SK-N-SH (cell line): ENCODE measurements around the gene PCDH17. TPM values are rescaled to one million over a fixed set of nuclear protein-coding genes. Genes with fewer than 3 reads are reported as not detected.

Source experiments
- CTCF ChIA-PET: fragments of 300-600, 350-600 bp; formaldehyde crosslinking; extraction: SDS; loops from one replicate; lab custom pipeline; 2021; lab: Yijun Ruan, JAX
- POLR2A ChIA-PET: fragments of 350-600 bp; sonication (Branson Sonifier 250); formaldehyde crosslinking; extraction: SDS; loops from one replicate; lab custom pipeline; 2020; ENCODE audit warnings: antibody characterized with exemption, inconsistent platforms; lab: Yijun Ruan, JAX
- DNase-seq: peaks from one replicate; pipeline ENCODE4 v3.0.0; 2012
- H2AFZ ChIP-seq: fragments of 200-600 bp; sonication (generic); 2 replicates; pipeline ENCODE4 v1.8.1; 2016; ENCODE audit warnings: antibody characterized with exemption, mild to moderate bottlenecking, low read depth
- H3F3A ChIP-seq: fragments of 200-600 bp; sonication (generic); replicated peaks from 2 replicates; pipeline ENCODE3; 2016; ENCODE audit warnings: antibody characterized with exemption, mild to moderate bottlenecking; ENCODE audit not compliant: insufficient read depth
- H3K27ac ChIP-seq, 2 experiments: fragments of 200-500 bp in 1 of 2; fragments of 200-600 bp in 1 of 2; sonication (Bioruptor generic) in 1 of 2; sonication (generic), shearing (Covaris generic) in 1 of 2; 2 replicates each; pipeline versions ENCODE4 v1.5.1 to v1.6.1; 2014 to 2016; ENCODE audit warnings: low read depth in 2 of 2, inconsistent platforms in 1 of 2, low read length in 1 of 2, mild to moderate bottlenecking in 1 of 2, mixed read lengths in 1 of 2
- H3K27me3 ChIP-seq: fragments of 200-600 bp; sonication (generic), shearing (Covaris generic); 2 replicates; pipeline ENCODE4 v1.6.1; 2016; ENCODE audit warnings: mixed run types; ENCODE audit not compliant: insufficient read depth
- H3K36me3 ChIP-seq, 2 experiments: fragments of 200-500 bp in 1 of 2; fragments of 200-600 bp in 1 of 2; sonication (Bioruptor generic) in 1 of 2; sonication (generic) in 1 of 2; replicated peaks in 1 of 2; 2 replicates each; pipeline versions ENCODE3 to v1.5.1; 2014 to 2016; ENCODE audit warnings: low read length in 1 of 2, mild to moderate bottlenecking in 1 of 2; ENCODE audit not compliant: insufficient read depth in 2 of 2, control insufficient read depth in 1 of 2
- H3K4me1 ChIP-seq, 2 experiments: fragments of 200-500 bp in 1 of 2; fragments of 200-600 bp in 1 of 2; sonication (Bioruptor generic) in 1 of 2; sonication (generic), shearing (Covaris generic) in 1 of 2; 2 replicates each; pipeline versions ENCODE4 v1.5.1 to v1.6.1; 2014 to 2016; ENCODE audit warnings: low read depth in 1 of 2, low read length in 1 of 2, mixed run types in 1 of 2; ENCODE audit not compliant: insufficient read depth in 2 of 2, control insufficient read depth in 1 of 2
- H3K4me2 ChIP-seq: fragments of 200-600 bp; sonication (generic), shearing (Covaris generic); 2 replicates; pipeline ENCODE4 v1.6.1; 2017; ENCODE audit warnings: mixed run types
- H3K4me3 ChIP-seq, 2 experiments: fragments of 200-500 bp in 1 of 2; fragments of 200-600 bp in 1 of 2; sonication (Bioruptor generic) in 1 of 2; sonication (generic), shearing (Covaris generic) in 1 of 2; 2 replicates each; pipeline versions ENCODE4 v1.5.1 to v1.8.1; 2014 to 2016; ENCODE audit warnings: low read depth in 2 of 2, inconsistent platforms in 1 of 2, low read length in 1 of 2, mild to moderate bottlenecking in 1 of 2, mixed read lengths in 1 of 2, moderate library complexity in 1 of 2
- H3K79me2 ChIP-seq: fragments of 200-600 bp; sonication (generic); 2 replicates; pipeline ENCODE4 v1.8.1; 2017; ENCODE audit warnings: mild to moderate bottlenecking; ENCODE audit not compliant: insufficient read depth
- H3K9ac ChIP-seq: fragments of 200-600 bp; sonication (generic); 2 replicates; pipeline ENCODE4 v1.6.1; 2017; ENCODE audit warnings: mixed run types
- H3K9me2 ChIP-seq: fragments of 200-600 bp; sonication (generic); 2 replicates; pipeline ENCODE4 v1.6.1; 2017; ENCODE audit warnings: mixed run types
- H3K9me3 ChIP-seq: fragments of 200-600 bp; sonication (generic); 2 replicates; pipeline ENCODE4 v1.6.1; 2017; ENCODE audit warnings: mixed run types, mild to moderate bottlenecking, moderate library complexity
- H4K20me1 ChIP-seq: fragments of 200-600 bp; sonication (generic); 2 replicates; pipeline ENCODE4 v1.6.1; 2017; ENCODE audit warnings: mild to moderate bottlenecking, mixed run types; ENCODE audit not compliant: insufficient read depth
- CTCF ChIP-seq: fragments of 200-600 bp; sonication (generic); IDR thresholded peaks from 2 replicates; pipeline ENCODE4 v1.6.1; 2017; ENCODE audit warnings: antibody characterized with exemption, mild to moderate bottlenecking, moderate library complexity
- ELF1 ChIP-seq: IDR thresholded peaks from 2 replicates; pipeline ENCODE4 v1.4.0; 2012
- EP300 ChIP-seq, 2 experiments: IDR thresholded peaks; 2 replicates each; pipeline versions ENCODE4 v1.4.0 to v1.6.1; 2012; ENCODE audit warnings: borderline replicate concordance in 1 of 2, low read depth in 1 of 2, low read length in 1 of 2
- EZH2phosphoT487 ChIP-seq: fragments of 200-600 bp; sonication (generic); IDR thresholded peaks from 2 replicates; pipeline ENCODE4 v1.6.1; 2017; ENCODE audit warnings: low read depth, mixed run types, mild to moderate bottlenecking, antibody characterized with exemption, moderate library complexity, borderline replicate concordance
- FOSL2 ChIP-seq: IDR thresholded peaks from 2 replicates; pipeline ENCODE4 v1.4.0; 2012; ENCODE audit warnings: low read depth, mild to moderate bottlenecking, moderate library complexity, borderline replicate concordance
- FOXM1 ChIP-seq: IDR thresholded peaks from 2 replicates; pipeline ENCODE4 v1.4.0; 2012; ENCODE audit warnings: low read depth, mild to moderate bottlenecking
- GABPA ChIP-seq: IDR thresholded peaks from 2 replicates; pipeline ENCODE4 v1.4.0; 2012; ENCODE audit warnings: low read depth, mild to moderate bottlenecking
- GATA2 ChIP-seq: sonication (generic); formaldehyde crosslinking; IDR thresholded peaks from 2 replicates; pipeline ENCODE4 v1.5.0; 2020; ENCODE audit warnings: mild to moderate bottlenecking, missing genetic modification reagents
- MEF2A ChIP-seq: IDR thresholded peaks from 2 replicates; pipeline ENCODE4 v1.4.0; 2012; ENCODE audit warnings: low read depth, borderline replicate concordance
- MXI1 ChIP-seq: IDR thresholded peaks from 2 replicates; pipeline ENCODE4 v1.6.1; 2012; ENCODE audit warnings: mild to moderate bottlenecking, low read depth, low read length, improper control_type of control experiment
- POLR2AphosphoS5 ChIP-seq: IDR thresholded peaks from 2 replicates; pipeline ENCODE4 v1.6.1; 2012; ENCODE audit warnings: low read depth, low read length
- RAD21 ChIP-seq: IDR thresholded peaks from 2 replicates; pipeline ENCODE4 v1.6.1; 2012; ENCODE audit warnings: mild to moderate bottlenecking, low read length
- RFX5 ChIP-seq: IDR thresholded peaks from 2 replicates; pipeline ENCODE4 v1.6.1; 2012; ENCODE audit warnings: mild to moderate bottlenecking, improper control_type of control experiment, low read length
- RXRA ChIP-seq: IDR thresholded peaks from 2 replicates; pipeline ENCODE4 v1.4.0; 2012; ENCODE audit warnings: low read depth, mild to moderate bottlenecking, borderline replicate concordance
- SMC3 ChIP-seq: IDR thresholded peaks from 2 replicates; pipeline ENCODE4 v1.6.1; 2012; ENCODE audit warnings: low read depth, low read length, improper control_type of control experiment
- TCF12 ChIP-seq: IDR thresholded peaks from 2 replicates; pipeline ENCODE4 v1.4.0; 2012
- TEAD4 ChIP-seq: IDR thresholded peaks from 2 replicates; pipeline ENCODE4 v1.4.0; 2012; ENCODE audit warnings: mild to moderate bottlenecking, borderline replicate concordance; ENCODE audit not compliant: insufficient read depth
- ZBTB33 ChIP-seq: IDR thresholded peaks from 2 replicates; pipeline ENCODE4 v1.4.0; 2012; ENCODE audit warnings: low read depth, borderline replicate concordance
- WGBS: methylation state at CpG from one replicate; pipeline ENCODE4 v1.1.6; 2017; ENCODE audit warnings: low lambda C conversion rate; 5-methylcytosine and 5-hydroxymethylcytosine counted together
- polyA plus RNA-seq, 3 experiments: library from polyadenylated mRNA; depleted of rRNA; stranded (reverse); fragments of >200 nt; gene quantifications; 2 replicates each; pipeline ENCODE4 v1.2.3, GENCODE V29; 2012
- TF ChIP-seq, protein P1 (sequence below): IDR thresholded peaks from 2 replicates; pipeline ENCODE4 v1.4.0; 2012; ENCODE audit warnings: low read depth
- TF ChIP-seq, protein P2 (sequence below): fragments of 150-350 bp; IDR thresholded peaks from 2 replicates; pipeline ENCODE4 v1.6.1; 2016; ENCODE audit warnings: mild to moderate bottlenecking, low read depth, low read length

Gene PCDH17
- polyA plus RNA-seq, 1 of the 3 experiments (the other 2 are of a cell fraction): 0.13 TPM

DNA sequence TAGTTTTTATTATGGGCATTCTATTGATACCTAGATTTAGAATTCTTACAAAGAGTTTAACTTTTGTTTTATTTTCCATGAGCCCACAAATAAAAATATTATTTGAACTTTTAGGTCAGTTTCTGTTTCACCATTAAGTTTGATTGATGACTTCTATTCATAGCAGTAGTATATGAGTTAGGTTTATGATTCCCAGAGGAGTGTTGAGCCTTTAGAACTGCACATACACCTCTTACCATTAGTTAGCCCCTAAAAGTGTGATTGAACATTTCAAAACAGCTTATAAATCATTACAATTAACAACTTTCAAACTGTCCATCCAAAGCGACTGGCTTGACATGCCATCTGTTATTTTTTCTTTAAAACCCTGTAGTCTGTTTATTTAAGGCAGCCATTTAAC, 19.0 kb upstream of the PCDH17 start (continued):
- TF ChIP-seq POLR2AphosphoS5: no peak
- TF ChIP-seq, protein P1, sequence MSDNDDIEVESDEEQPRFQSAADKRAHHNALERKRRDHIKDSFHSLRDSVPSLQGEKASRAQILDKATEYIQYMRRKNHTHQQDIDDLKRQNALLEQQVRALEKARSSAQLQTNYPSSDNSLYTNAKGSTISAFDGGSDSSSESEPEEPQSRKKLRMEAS: no peak
- TF ChIP-seq ELF1: no peak

DNA sequence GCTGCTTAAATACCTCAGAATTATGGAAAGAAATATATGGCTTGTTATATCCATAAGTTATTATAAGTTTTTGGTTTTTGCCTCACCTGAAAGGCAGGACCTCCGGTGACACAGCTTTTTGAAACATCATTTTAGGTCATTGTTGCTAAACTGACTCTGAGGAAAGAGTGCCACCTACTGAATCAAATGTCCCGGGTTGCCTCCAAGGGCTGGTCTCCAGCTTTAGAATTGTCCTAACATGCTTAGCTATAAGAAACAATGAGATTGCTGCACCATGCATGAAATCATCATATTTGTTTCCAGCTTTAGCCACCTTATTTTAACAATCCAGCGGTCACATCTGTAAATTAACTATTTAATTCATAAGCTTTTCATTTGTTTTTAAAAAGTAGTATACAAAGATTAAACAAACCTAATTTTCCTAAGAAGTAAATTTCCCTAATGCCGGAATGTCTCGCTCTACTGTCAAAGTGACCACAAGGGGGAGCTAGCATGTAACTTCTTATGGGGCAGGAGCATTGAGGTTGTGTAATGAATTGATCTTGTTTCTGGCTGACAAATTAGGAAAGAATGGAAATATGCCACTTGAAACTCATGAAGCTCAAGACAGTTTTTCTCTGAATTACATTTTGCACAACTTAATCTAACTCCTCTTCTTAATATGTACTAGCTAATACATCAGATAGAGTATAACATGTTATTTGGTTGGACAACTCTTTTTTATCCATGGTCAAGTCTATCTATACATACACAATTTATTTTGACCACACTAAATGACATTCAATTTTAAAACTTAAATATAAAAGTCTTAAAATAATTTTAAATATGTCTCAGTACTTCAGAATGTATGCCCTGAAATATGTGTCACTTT, 6.7 kb upstream of the PCDH17 start:
- no peak overlapping the region for H2AFZ ChIP-seq
- TF ChIP-seq, protein P1: no peak
- no peak for TF ChIP-seq GABPA
- TF ChIP-seq, protein P2, sequence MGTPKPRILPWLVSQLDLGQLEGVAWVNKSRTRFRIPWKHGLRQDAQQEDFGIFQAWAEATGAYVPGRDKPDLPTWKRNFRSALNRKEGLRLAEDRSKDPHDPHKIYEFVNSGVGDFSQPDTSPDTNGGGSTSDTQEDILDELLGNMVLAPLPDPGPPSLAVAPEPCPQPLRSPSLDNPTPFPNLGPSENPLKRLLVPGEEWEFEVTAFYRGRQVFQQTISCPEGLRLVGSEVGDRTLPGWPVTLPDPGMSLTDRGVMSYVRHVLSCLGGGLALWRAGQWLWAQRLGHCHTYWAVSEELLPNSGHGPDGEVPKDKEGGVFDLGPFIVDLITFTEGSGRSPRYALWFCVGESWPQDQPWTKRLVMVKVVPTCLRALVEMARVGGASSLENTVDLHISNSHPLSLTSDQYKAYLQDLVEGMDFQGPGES: no peak
- TF ChIP-seq POLR2AphosphoS5: no peak
- TF ChIP-seq MEF2A: no peak
- no peak for TF ChIP-seq MXI1
- TF ChIP-seq RXRA: no peak
- peak; percentile 73 for TF ChIP-seq RAD21
- TF ChIP-seq RFX5: no peak
- no peak for TF ChIP-seq FOSL2
- TF ChIP-seq EZH2phosphoT487: no peak
- no peak for TF ChIP-seq TCF12
- TF ChIP-seq ZBTB33: no peak
- TF ChIP-seq TEAD4: no peak
- TF ChIP-seq FOXM1: no peak
- TF ChIP-seq SMC3: peak; percentile 54
- TF ChIP-seq CTCF: peak; percentile 95
- TF ChIP-seq GATA2: no peak
- no peak for TF ChIP-seq EP300 (IDR thresholded peaks at IDR 0.05; ENCODE audit: borderline replicate concordance in 1 of 2, low read depth in 1 of 2, low read length in 1 of 2)
- no peaks in the 10 kb centered on the region for H3K9me2 ChIP-seq
- H3K9me3 ChIP-seq: no peaks in the 10 kb centered on the region
- ChIA-PET CTCF (interaction anchor here (0.6 to 2.4 kb wide), 48 partner anchors 9 to 1693 kb away, joined by 3 to 22 read pairs (median 4); no protein-coding TSS in a partner anchor), POLR2A (no interaction called here)
- no peaks in the 10 kb centered on the region for H3K36me3 ChIP-seq
- H3F3A ChIP-seq: peaks cover 4% of the 10 kb centered on the region
- peak overlapping the region in 1 of 2 experiments; percentile 38; a peak in 1 of 4 replicates for H3K4me3 ChIP-seq
- H3K27me3 ChIP-seq: 0 out of 2 replicates have a peak, but pooled peaks cover 7% of the 10 kb centered on the region
- H3K27ac ChIP-seq: no peak overlapping the region
- H3K79me2 ChIP-seq: no peaks in the 10 kb centered on the region
- peak; percentile 44 for DNase-seq
- H3K9ac ChIP-seq: no peak overlapping the region
- H3K4me2 ChIP-seq: no peak overlapping the region
- peaks cover 0 to 3% of the 10 kb centered on the region in 2 experiments; a peak in 1 of 4 replicates for H3K4me1 ChIP-seq
- WGBS: 20% methylated on average over 5 of the region's 5 CpGs
- H4K20me1 ChIP-seq: no peaks in the 10 kb centered on the region
